GM18909 (cell line): ENCODE measurements around the gene VPS13D.

Experiments
- ATAC-seq: cut with Tn5 transposase; IDR thresholded peaks from one replicate; pipeline ENCODE4 v1.9.1; 2021; ENCODE audit warnings: mild to moderate bottlenecking; ENCODE audit not compliant: unreplicated experiment, poor library complexity

Gene VPS13D

GRCh38 chr1:12229386-12229834, 420 bp upstream of the VPS13D start:
- no peak for ATAC-seq

GRCh38 chr1:12230549-12231275, 882 bp downstream of the VPS13D start:
- ATAC-seq, result peak; percentile 22

GRCh38 chr1:12231276-12231595, 1.4 kb downstream of the VPS13D start:
- ATAC-seq, result no peak

- ATAC-seq, result no peak
Measured at GRCh38 chr1:12232221-12232620, 2.4 kb downstream of the VPS13D start.

DNA sequence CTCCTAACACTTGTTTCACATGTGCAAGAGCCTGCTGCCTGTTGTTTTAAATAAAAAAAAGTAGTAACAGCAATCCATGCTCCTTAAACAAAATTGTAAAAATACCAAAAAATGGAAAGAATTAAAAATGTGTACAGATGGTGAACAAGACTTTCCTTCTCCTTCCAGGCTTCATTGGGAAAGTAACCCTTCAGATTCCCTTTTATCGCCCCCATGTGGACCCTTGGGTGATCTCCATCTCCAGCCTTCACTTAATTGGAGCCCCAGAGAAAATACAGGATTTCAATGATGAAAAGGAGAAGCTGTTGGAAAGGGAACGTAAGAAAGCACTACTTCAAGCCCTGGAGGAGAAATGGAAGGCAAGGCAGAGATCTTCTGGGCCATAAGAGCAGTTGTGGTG, 14.2 kb downstream of the VPS13D start:
- ATAC-seq, result no peak

GRCh38 chr1:12244585-12244984, 14.8 kb downstream of the VPS13D start:
- ATAC-seq, result no peak

- ATAC-seq, result no peak
Measured at GRCh38 chr1:12245116-12245515, 15.3 kb downstream of the VPS13D start.

- ATAC-seq, result no peak
Measured at GRCh38 chr1:12245733-12246132, 15.9 kb downstream of the VPS13D start.

DNA sequence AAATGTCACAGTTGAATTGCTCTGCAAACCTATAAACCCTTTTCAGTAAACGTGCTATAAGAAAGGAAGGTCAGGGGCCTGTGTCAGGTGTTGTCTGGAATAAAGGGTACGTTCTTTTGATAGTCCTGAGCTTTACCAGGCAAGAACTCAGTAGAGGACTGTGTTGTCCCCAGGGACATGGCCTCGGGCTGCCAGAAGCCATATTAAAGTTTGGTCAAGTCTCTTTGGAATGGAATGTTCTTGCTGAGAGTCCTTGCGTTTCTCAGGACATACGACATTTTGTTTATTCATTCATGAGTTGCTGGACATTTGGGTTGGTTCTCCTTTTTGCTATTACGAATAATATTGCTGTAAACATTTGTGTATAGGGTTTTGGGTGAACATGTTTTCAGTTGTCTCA, 16.8 kb downstream of the VPS13D start:
- no peak for ATAC-seq

DNA sequence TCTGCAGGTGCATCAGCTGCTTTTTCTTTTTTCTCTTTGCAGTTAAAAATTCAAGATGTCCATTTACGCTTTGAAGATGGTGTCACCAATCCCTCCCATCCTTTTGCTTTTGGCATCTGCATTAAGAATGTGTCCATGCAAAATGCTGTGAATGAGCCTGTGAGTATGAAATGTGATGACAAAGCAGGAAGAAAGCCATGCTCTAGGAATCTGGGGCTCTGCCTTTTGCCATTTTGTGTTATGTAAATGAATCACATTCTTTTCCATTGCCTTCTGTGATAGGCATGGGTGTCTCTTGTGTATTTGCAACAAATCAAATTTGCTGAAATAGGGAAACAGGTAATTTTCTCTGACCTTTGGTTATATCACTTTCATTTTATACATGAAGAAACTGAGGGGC, 19.4 kb downstream of the VPS13D start:
- no peak for ATAC-seq

- ATAC-seq, result no peak
Measured at GRCh38 chr1:12249748-12250147, 19.9 kb downstream of the VPS13D start.

- ATAC-seq, result no peak
Measured at GRCh38 chr1:12251442-12251841, 21.6 kb downstream of the VPS13D start.

- ATAC-seq, result no peak
Measured at GRCh38 chr1:12255913-12256312, 26.1 kb downstream of the VPS13D start.

DNA sequence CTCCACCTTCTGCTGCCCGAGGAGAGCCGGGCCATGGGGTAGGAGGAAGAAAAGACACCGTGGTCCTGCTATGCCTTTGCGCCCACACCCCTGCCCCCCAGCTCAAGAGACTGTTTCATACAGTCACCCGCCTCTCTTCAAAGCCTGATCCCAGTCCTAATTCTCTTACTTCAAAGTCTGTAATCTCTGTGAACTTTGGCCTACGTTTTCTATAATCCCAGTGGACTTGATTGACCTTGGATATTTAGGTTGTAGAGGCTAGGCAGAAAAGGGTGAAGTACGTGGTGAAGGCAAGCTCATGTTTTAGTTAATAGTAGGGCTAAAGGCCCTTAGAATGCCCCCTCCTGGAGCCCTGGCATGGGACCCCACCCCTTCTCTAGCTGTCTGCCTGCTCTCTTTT, 28.4 kb downstream of the VPS13D start:
- no peak for ATAC-seq

- ATAC-seq, result no peak
Measured at GRCh38 chr1:12269351-12269750, 39.5 kb downstream of the VPS13D start.

DNA sequence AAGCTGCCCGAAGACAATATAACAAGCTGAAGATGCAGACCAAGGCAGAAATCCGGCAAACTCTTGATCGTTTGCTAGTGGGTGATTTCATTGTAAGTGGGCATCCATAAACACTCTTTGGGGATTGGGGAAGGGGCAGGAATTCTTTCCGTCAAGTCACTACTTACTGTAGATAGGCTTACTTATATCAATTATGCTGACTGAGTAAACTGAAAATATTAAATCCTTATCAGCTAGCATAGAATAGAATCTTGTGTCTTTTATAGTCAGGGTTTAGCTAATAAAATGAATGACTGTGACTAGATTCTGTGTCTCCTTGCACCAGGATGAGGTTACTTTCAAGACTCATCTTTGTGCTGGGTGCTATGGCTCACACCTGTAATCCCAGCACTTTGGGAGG, 41.2 kb downstream of the VPS13D start:
- ATAC-seq, result no peak

DNA sequence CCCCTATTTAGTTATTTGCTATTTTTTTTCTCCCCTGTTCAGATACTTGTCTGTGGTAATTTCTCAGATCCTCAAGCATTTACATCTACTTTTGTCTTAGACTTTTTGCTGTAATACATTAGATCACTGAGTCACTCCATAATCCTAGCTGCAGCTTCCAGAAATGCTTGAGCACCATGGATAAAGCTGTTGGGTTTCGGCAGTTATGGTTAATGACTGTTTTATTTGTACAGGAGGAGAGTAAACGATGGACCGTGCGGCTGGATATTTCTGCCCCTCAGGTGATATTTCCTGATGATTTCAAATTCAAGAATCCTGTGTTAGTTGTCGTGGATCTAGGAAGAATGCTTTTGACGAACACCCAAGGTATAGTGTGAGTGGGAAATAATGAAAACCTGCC, 42.9 kb downstream of the VPS13D start:
- no peak for ATAC-seq

- ATAC-seq, result no peak
Measured at GRCh38 chr1:12275370-12275769, 45.5 kb downstream of the VPS13D start.

DNA sequence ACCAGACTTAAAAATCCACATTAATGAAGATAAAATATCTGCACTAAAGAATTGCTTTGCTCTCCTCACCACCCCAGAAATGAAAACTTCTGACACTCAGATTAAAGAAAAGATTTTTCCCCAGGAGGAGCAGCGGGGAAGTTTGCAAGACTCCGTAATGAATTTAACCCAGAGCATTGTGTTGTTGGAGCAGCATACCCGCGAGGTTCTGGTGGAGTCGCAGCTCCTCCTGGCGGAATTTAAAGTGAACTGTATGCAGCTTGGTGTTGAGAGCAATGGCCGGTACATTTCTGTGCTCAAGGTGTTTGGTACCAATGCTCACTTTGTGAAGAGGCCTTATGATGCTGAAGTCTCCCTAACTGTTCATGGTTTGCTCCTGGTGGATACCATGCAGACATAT, 46.4 kb downstream of the VPS13D start:
- no peak for ATAC-seq

- ATAC-seq, result no peak
Measured at GRCh38 chr1:12279003-12279402, 49.2 kb downstream of the VPS13D start.

DNA sequence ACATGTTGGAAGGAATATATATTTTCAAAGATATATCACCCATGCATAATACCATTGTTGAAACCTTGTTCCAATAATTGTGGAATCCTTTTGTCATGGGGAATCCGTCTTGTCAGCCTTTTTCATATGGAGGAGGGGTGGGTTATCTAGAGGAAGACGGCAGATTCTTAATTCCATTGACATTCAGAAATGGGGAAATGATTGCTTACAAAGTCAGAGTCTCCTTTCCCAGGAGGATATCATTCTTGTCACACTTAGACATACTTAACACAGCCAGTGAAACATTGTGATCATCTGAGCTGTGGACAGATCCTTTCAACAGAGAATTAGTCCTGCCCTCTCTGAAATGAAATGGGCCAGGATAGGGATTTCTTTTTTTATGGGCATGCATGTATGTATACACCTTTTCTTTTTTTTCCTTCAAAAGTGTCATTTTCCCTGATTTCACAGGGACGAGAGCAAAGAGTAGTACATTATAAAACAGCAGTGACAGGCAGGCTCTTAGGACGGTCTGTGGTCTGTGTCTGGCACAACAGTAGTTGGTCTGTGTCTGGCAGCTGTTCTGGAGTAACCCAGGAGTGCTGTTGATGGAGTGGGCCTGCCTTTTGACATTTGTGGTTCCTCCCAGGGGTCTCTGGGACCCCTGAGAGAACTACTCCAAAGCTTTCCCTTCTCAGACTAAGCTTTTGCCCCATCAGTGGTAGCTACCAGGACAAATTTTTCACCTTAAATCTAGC, 50.1 kb downstream of the VPS13D start:
- ATAC-seq, result no peak

DNA sequence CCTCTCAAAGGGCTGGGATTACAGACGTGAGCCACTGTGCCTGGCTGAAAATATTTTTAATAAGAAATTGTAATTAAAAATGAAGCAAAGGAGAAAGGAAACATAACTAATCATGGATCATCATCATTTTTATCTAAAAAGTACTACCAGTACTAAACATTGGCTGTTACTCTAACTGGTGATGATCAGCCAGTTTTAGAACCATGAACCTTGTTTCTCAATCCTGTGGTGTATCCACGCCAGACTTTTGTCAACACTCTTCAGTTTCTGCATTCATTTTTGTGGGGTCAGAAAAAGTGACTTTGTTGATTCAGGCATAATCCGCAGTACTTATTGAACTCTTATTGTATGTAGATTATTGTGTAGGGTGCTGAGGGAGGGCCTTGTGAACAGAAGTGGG, 52.3 kb downstream of the VPS13D start:
- ATAC-seq, result no peak
